ENCODE results near the gene CCDC138. TPM values are rescaled to one million over a fixed set of nuclear protein-coding genes. Genes with fewer than 3 reads are reported as not detected.

CCDC138 gene
- total RNA-seq, 4 donors from 2014 or later = 1.5 to 2.7 (median 2.1) TPM

DNA sequence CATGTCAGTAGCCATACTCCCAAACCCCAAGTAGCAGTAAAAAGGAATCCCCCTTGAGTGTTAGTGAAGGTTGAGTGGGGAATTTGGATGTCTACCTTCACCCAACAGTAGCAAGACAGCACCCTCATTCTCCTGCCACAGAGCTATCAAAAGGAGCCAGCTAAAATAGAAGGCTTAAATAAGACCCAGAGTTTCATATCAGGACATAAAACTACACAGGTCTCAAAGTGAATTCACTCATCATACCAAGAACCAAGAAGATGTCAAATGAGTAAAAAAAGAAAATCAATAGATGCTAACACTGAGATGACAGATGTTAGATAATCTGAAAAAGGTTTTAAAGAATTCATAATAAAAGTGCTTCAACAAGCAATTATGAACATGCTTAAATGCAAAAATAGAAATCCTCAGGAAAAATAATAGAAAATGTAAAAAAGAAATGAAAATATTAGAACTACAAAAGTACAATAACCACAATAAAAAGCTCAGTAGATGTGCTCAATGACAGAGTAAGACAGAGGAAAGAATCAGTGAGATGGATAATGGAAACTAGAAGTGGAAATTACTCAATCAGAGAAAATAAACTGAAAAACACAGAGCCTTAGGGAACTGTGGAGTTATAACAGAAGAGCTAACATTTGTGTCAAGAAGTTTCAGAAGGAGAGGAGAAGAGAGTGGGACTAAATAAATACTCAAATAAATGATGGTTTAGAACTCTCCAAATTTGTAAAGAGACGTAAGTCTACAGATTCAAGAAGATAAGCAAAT, 111.9 kb downstream of the CCDC138 start:
- no peak for TF ChIP-seq POLR2A (IDR thresholded peaks at IDR 0.05)
- TF ChIP-seq, protein P1, sequence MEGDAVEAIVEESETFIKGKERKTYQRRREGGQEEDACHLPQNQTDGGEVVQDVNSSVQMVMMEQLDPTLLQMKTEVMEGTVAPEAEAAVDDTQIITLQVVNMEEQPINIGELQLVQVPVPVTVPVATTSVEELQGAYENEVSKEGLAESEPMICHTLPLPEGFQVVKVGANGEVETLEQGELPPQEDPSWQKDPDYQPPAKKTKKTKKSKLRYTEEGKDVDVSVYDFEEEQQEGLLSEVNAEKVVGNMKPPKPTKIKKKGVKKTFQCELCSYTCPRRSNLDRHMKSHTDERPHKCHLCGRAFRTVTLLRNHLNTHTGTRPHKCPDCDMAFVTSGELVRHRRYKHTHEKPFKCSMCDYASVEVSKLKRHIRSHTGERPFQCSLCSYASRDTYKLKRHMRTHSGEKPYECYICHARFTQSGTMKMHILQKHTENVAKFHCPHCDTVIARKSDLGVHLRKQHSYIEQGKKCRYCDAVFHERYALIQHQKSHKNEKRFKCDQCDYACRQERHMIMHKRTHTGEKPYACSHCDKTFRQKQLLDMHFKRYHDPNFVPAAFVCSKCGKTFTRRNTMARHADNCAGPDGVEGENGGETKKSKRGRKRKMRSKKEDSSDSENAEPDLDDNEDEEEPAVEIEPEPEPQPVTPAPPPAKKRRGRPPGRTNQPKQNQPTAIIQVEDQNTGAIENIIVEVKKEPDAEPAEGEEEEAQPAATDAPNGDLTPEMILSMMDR (IDR thresholded peaks at IDR 0.05) = no peak
- Histone ChIP-seq H3K9me3 (peaks cover 0 to 12% (median 0%) of the 10 kb centered on the region in 3 donors), H3K27ac (no peak overlapping the region), H3K27me3 (no peaks in the 10 kb centered on the region), H3K4me1 (no peaks in the 10 kb centered on the region), H3K4me3 (no peak overlapping the region), H3K36me3 (no peaks in the 10 kb centered on the region)
- no peak for ATAC-seq
- WGBS, 2 donors (ENCODE audit: low coverage in 1 of 2) = 45 to 50% methylated on average over 1 of the region's 1 CpG

- H3K4me3 ChIP-seq = no peak overlapping the region
- H3K9me3 ChIP-seq = peaks cover 0 to 12% (median 0%) of the 10 kb centered on the region in 3 donors
- H3K27ac ChIP-seq = no peak overlapping the region
- H3K27me3 ChIP-seq = no peaks in the 10 kb centered on the region
- no peaks in the 10 kb centered on the region for H3K36me3 ChIP-seq
- 68 to 72% methylated on average over 2 to 3 of the region's 3 CpGs for WGBS, 2 donors (ENCODE audit: low coverage in 1 of 2)
- ATAC-seq = no peak
- TF ChIP-seq POLR2AphosphoS5 (IDR thresholded peaks at IDR 0.05) (no peak), EP300 (IDR thresholded peaks at IDR 0.05) (no peak), POLR2A (IDR thresholded peaks at IDR 0.05) (no peak)
- TF ChIP-seq, protein P1 (IDR thresholded peaks at IDR 0.05) = no peak
- peaks cover 0 to 11% (median 0%) of the 10 kb centered on the region in 3 donors for H3K4me1 ChIP-seq
Observed at GRCh38 chr2:108904680-108905079, 118.1 kb downstream of the CCDC138 start.

- Histone ChIP-seq H3K4me1 (peaks cover 0 to 11% (median 0%) of the 10 kb centered on the region in 3 donors), H3K36me3 (no peaks in the 10 kb centered on the region), H3K9me3 (peaks cover 0 to 9% (median 0%) of the 10 kb centered on the region in 3 donors), H3K27me3 (no peaks in the 10 kb centered on the region), H3K27ac (no peak overlapping the region), H3K4me3 (no peak overlapping the region)
- 20% methylated on average over 1 of the region's 3 CpGs; no CpG with 5 or more reads in 1 of the 2 donors for WGBS, 2 donors (ENCODE audit: low coverage in 1 of 2)
- ATAC-seq = no peak
- TF ChIP-seq POLR2A (IDR thresholded peaks at IDR 0.05) = no peak
- TF ChIP-seq EP300 (IDR thresholded peaks at IDR 0.05) = no peak
- TF ChIP-seq, protein P1 (IDR thresholded peaks at IDR 0.05) = no peak
- no peak for TF ChIP-seq POLR2AphosphoS5 (IDR thresholded peaks at IDR 0.05)
Observed at GRCh38 chr2:108905176-108905575, 118.6 kb downstream of the CCDC138 start.

DNA sequence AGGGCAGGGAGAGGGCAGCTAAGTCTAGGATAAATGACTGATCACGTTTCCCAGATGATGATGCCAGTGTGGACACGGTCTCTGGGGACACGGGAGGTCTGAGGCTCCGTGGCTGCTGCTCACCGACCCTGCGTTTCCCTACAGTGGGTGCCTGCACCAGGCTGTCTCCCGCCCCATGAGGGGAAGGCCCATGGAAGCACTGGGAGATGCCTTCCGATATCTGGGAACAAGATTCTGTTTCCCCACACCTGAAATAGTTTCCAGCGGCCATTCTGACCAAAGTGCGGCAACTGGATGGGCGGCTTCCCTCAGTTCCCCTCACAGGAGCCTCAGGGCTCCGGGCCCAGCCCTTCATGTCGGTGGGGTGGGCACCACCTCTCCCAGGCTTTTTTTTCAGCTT, 119.3 kb downstream of the CCDC138 start:
- no peak overlapping the region for H3K4me3 ChIP-seq
- peaks cover 0 to 2% (median 0%) of the 10 kb centered on the region in 3 donors for H3K9me3 ChIP-seq
- H3K36me3 ChIP-seq = no peaks in the 10 kb centered on the region
- TF ChIP-seq, protein P1 (IDR thresholded peaks at IDR 0.05) = no peak
- no peak for TF ChIP-seq POLR2AphosphoS5 (IDR thresholded peaks at IDR 0.05)
- TF ChIP-seq EP300 (IDR thresholded peaks at IDR 0.05) = no peak
- no peak for TF ChIP-seq POLR2A (IDR thresholded peaks at IDR 0.05)
- H3K27ac ChIP-seq = no peak overlapping the region
- 56% methylated on average over 3 of the region's 13 CpGs; no CpG with 5 or more reads in 1 of the 2 donors for WGBS, 2 donors (ENCODE audit: low coverage in 1 of 2)
- no peaks in the 10 kb centered on the region for H3K27me3 ChIP-seq
- H3K4me1 ChIP-seq = peaks cover 0 to 11% (median 0%) of the 10 kb centered on the region in 3 donors
- ATAC-seq = no peak

All from gastroesophageal sphincter (tissue), 4 donors.